PC-9 (cell line): ENCODE results near the gene FGF12. TPM values are rescaled to one million over a fixed set of nuclear protein-coding genes. Genes with fewer than 3 reads are reported as not detected.
A peak's percentile ranks its signal among the peaks of the same experiment; 100 is the strongest.

Experiments used
- BruUV-seq: library from RNA; stranded (reverse); fragments of 400-500 nt; replicated peaks from 2 replicates; lab custom pipeline; 2021; lab: Mats Ljungman, UMichigan
- CTCF ChIA-PET: fragments of 300-600 bp; sonication (Branson Sonifier 250); formaldehyde crosslinking; loops from one replicate; lab custom pipeline; 2022; ENCODE audit warnings: antibody characterized with exemption; lab: Charles Lee
- POLR2A ChIA-PET: fragments of 300-600 bp; sonication (Branson Sonifier 250); formaldehyde crosslinking; loops from one replicate; lab custom pipeline; 2022; ENCODE audit warnings: antibody characterized with exemption; ENCODE audit not compliant: unreplicated experiment; lab: Charles Lee
- DNase-seq, 2 experiments: peaks; one replicate each; pipeline versions ENCODE4 v3.0.0 to v3.0.0-alpha.2; 2015 to 2022; ENCODE audit warnings: mixed read lengths in 1 of 2
- H2AFZ ChIP-seq: fragments of 200-600 bp; sonication (generic); 2 replicates; pipeline ENCODE4 v1.8.1; 2017; ENCODE audit warnings: antibody characterized with exemption
- H3F3A ChIP-seq: fragments of 200-600 bp; sonication (generic); 2 replicates; pipeline ENCODE4 v1.8.1; 2017; ENCODE audit warnings: antibody characterized with exemption, mild to moderate bottlenecking, low read depth; ENCODE audit not compliant: insufficient read depth
- H3K27ac ChIP-seq: fragments of 200-600 bp; sonication (generic); 2 replicates; pipeline ENCODE4 v1.6.1; 2016; ENCODE audit warnings: mixed run types
- H3K27me3 ChIP-seq: fragments of 200-600 bp; sonication (generic); 2 replicates; pipeline ENCODE4 v1.6.1; 2016; ENCODE audit warnings: low read depth, mixed run types; ENCODE audit not compliant: insufficient read depth
- H3K36me3 ChIP-seq: fragments of 200-600 bp; sonication (generic); 2 replicates; pipeline ENCODE4 v1.6.1; 2016; ENCODE audit warnings: low read depth, mixed run types
- H3K4me1 ChIP-seq: fragments of 200-600 bp; sonication (generic); replicated peaks from 2 replicates; pipeline ENCODE4 v1.6.1; 2016; ENCODE audit warnings: mixed run types; ENCODE audit not compliant: insufficient read depth
- H3K4me2 ChIP-seq: fragments of 200-600 bp; sonication (generic); 2 replicates; pipeline ENCODE4 v1.6.1; 2017; ENCODE audit warnings: mixed run types
- H3K4me3 ChIP-seq: fragments of 200-600 bp; sonication (generic); 2 replicates; pipeline ENCODE4 v1.6.1; 2016; ENCODE audit warnings: mixed run types
- H3K79me2 ChIP-seq: fragments of 200-600 bp; sonication (generic); 2 replicates; pipeline ENCODE4 v1.6.1; 2017; ENCODE audit warnings: low read depth, mixed run types
- H3K9me2 ChIP-seq: fragments of 200-600 bp; sonication (generic); 2 replicates; pipeline ENCODE4 v1.8.1; 2017; ENCODE audit warnings: mild to moderate bottlenecking; ENCODE audit not compliant: insufficient read depth
- H3K9me3 ChIP-seq: fragments of 200-600 bp; sonication (generic); 2 replicates; pipeline ENCODE4 v1.8.1; 2016; ENCODE audit warnings: low read depth; ENCODE audit not compliant: insufficient read depth
- H4K20me1 ChIP-seq: fragments of 200-600 bp; sonication (generic); 2 replicates; pipeline ENCODE4 v1.8.1; 2017; ENCODE audit not compliant: insufficient read depth
- CTCF ChIP-seq: fragments of 200-600 bp; sonication (generic); conservative IDR thresholded peaks from 2 replicates; pipeline ENCODE4 v1.6.1; 2017; ENCODE audit warnings: mixed run types, antibody characterized with exemption, mild to moderate bottlenecking, moderate library complexity
- EZH2 ChIP-seq: fragments of 200-600 bp; sonication (generic); IDR thresholded peaks from 2 replicates; pipeline ENCODE4 v1.8.0; 2017; ENCODE audit warnings: antibody characterized with exemption, low read depth
- intact Hi-C: fragments of 100-400 bp; cut with micrococcal nuclease; formaldehyde crosslinking; loops from one replicate; pipeline ENCODE4 v1.10.0; 2022; ENCODE audit not compliant: unreplicated experiment
- total RNA-seq: library from RNA; stranded (reverse); gene quantifications from 2 replicates; pipeline ENCODE4 v1.2.3, GENCODE V29; 2021

The FGF12 gene
- total RNA-seq, 1 experiment from 2014 or later, result 10.9 TPM

- no TSS peak for BruUV-seq
- Histone ChIP-seq H3K4me3 (no peak overlapping the region), H3K9me2 (no peaks in the 10 kb centered on the region), H3K9me3 (no peaks in the 10 kb centered on the region), H3K4me1 (no peaks in the 10 kb centered on the region), H3K27me3 (no peaks in the 10 kb centered on the region), H2AFZ (no peak overlapping the region), H4K20me1 (no peaks in the 10 kb centered on the region), H3K27ac (no peak overlapping the region), H3K36me3 (no peaks in the 10 kb centered on the region), H3K4me2 (no peak overlapping the region), H3K79me2 (no peaks in the 10 kb centered on the region), H3F3A (no peaks in the 10 kb centered on the region)
- no peak for DNase-seq
- ChIA-PET CTCF (no interaction called here), POLR2A (no interaction called here)
- intact Hi-C loops, result no loop called here
- TF ChIP-seq CTCF (no peak), EZH2 (no peak)
Observed at GRCh38 chr3:192655040-192655439, 72.3 kb downstream of the FGF12 start.

- Histone ChIP-seq H3F3A (no peaks in the 10 kb centered on the region), H3K36me3 (no peaks in the 10 kb centered on the region), H3K4me2 (no peak overlapping the region), H3K9me3 (no peaks in the 10 kb centered on the region), H4K20me1 (no peaks in the 10 kb centered on the region), H3K27me3 (no peaks in the 10 kb centered on the region), H3K27ac (no peak overlapping the region), H2AFZ (no peak overlapping the region), H3K4me3 (no peak overlapping the region), H3K79me2 (no peaks in the 10 kb centered on the region), H3K9me2 (no peaks in the 10 kb centered on the region), H3K4me1 (no peaks in the 10 kb centered on the region)
- no TSS peak for BruUV-seq
- ChIA-PET CTCF (no interaction called here), POLR2A (no interaction called here)
- peak in 1 of 2 experiments; percentile 46 for DNase-seq
- TF ChIP-seq CTCF (no peak), EZH2 (no peak)
- intact Hi-C loops, result no loop called here
Observed at GRCh38 chr3:192653862-192654261, 73.5 kb downstream of the FGF12 start.

GRCh38 chr3:192652727-192653126, 74.6 kb downstream of the FGF12 start:
- Histone ChIP-seq H2AFZ (no peak overlapping the region), H3K9me2 (no peaks in the 10 kb centered on the region), H3K27me3 (no peaks in the 10 kb centered on the region), H3K4me1 (no peaks in the 10 kb centered on the region), H3K79me2 (no peaks in the 10 kb centered on the region), H3K4me2 (no peak overlapping the region), H3K9me3 (no peaks in the 10 kb centered on the region), H3F3A (no peaks in the 10 kb centered on the region), H3K27ac (no peak overlapping the region), H4K20me1 (no peaks in the 10 kb centered on the region), H3K4me3 (no peak overlapping the region), H3K36me3 (no peaks in the 10 kb centered on the region)
- TF ChIP-seq CTCF (no peak), EZH2 (no peak)
- ChIA-PET CTCF (no interaction called here), POLR2A (no interaction called here)
- intact Hi-C loops, result no loop called here
- DNase-seq, result no peak
- BruUV-seq, result no TSS peak
